Natural killer cell (primary cell): ENCODE measurements around the gene CD200. TPM values are rescaled to one million over a fixed set of nuclear protein-coding genes. Genes with fewer than 3 reads are reported as not detected.

Experiments used
- ATAC-seq, 3 donors: fragments of 150-1000 bp in 2 of 3; fragments of 200-7000 bp in 1 of 3; cut with Tn5 transposase; 1 replicate in 1 of 3; 2 replicates in 2 of 3; pipeline ENCODE4 v1.10.0; 2021; ENCODE audit warnings: mild to moderate bottlenecking in 2 of 3, moderate library complexity in 2 of 3
- DNase-seq, 2 donors: peaks; one replicate each; pipeline versions ENCODE4 v3.0.0 to v3.0.0-alpha.2; 2013 to 2021; ENCODE audit warnings: mixed read lengths in 1 of 2
- H3K27ac ChIP-seq: one replicate; pipeline ENCODE4 v1.5.1; 2013; ENCODE audit warnings: mild to moderate bottlenecking, low read length
- H3K27me3 ChIP-seq: one replicate; pipeline ENCODE4 v1.6.1; 2013; ENCODE audit warnings: low read length; ENCODE audit not compliant: control insufficient read depth, insufficient read depth
- H3K36me3 ChIP-seq: one replicate; pipeline ENCODE4 v1.6.1; 2013; ENCODE audit warnings: low read length; ENCODE audit not compliant: control insufficient read depth, insufficient read depth
- H3K4me1 ChIP-seq: one replicate; pipeline ENCODE4 v1.6.1; 2013; ENCODE audit warnings: low read length; ENCODE audit not compliant: control insufficient read depth, insufficient read depth
- H3K4me3 ChIP-seq: one replicate; pipeline ENCODE4 v1.5.1; 2013; ENCODE audit warnings: low read length
- H3K9me3 ChIP-seq: one replicate; pipeline ENCODE4 v1.6.1; 2013; ENCODE audit warnings: low read length; ENCODE audit not compliant: control insufficient read depth, insufficient read depth
- H3K27ac Mint-ChIP-seq, 2 donors: one replicate each; pipeline ENCODE4 v1.8.0; 2022; ENCODE audit warnings: mild to moderate bottlenecking in 2 of 2, mixed read lengths in 2 of 2, moderate library complexity in 1 of 2
- H3K27me3 Mint-ChIP-seq, 2 donors: one replicate each; pipeline ENCODE4 v1.8.0; 2022; ENCODE audit warnings: low read depth in 2 of 2, mixed read lengths in 2 of 2
- H3K36me3 Mint-ChIP-seq: one replicate; pipeline ENCODE4 v1.8.0; 2022; ENCODE audit warnings: mixed read lengths
- H3K4me1 Mint-ChIP-seq, 2 donors: one replicate each; pipeline ENCODE4 v1.8.0; 2022; ENCODE audit warnings: mixed read lengths in 2 of 2
- H3K4me3 Mint-ChIP-seq: one replicate; pipeline ENCODE4 v1.8.0; 2022; ENCODE audit warnings: mild to moderate bottlenecking, moderate library complexity, mixed read lengths
- H3K9me3 Mint-ChIP-seq, 2 donors: one replicate each; pipeline ENCODE4 v1.8.0; 2022; ENCODE audit warnings: mixed read lengths in 2 of 2
- WGBS: methylation state at CpG from one replicate; pipeline ENCODE4 v1.1.7; 2013; ENCODE audit warnings: missing lambda C conversion rate; ENCODE audit not compliant: insufficient coverage; 5-methylcytosine and 5-hydroxymethylcytosine counted together
- intact Hi-C: fragments of 100-400 bp; cut with micrococcal nuclease; formaldehyde crosslinking; loops from one replicate; pipeline ENCODE4 v1.14.2; 2022
- total RNA-seq, 4 donors: library from RNA; stranded (reverse); fragments of 120-200 nt in 1 of 4; gene quantifications; one replicate each; pipeline versions ENCODE4 v1.2.3 to v1.2.4, GENCODE V29; 2013 to 2022
- TF ChIP-seq, protein P1 (sequence below): fragments of 200-600 bp; IDR thresholded peaks from one replicate; pipeline ENCODE4 v1.8.0; 2022; ENCODE audit warnings: antibody characterized with exemption

CD200 gene
- total RNA-seq, 3 donors from 2014 or later (not counting 1 experiment from before 2014, with no cell fraction given) = 0.35 TPM; not detected in 2

DNA sequence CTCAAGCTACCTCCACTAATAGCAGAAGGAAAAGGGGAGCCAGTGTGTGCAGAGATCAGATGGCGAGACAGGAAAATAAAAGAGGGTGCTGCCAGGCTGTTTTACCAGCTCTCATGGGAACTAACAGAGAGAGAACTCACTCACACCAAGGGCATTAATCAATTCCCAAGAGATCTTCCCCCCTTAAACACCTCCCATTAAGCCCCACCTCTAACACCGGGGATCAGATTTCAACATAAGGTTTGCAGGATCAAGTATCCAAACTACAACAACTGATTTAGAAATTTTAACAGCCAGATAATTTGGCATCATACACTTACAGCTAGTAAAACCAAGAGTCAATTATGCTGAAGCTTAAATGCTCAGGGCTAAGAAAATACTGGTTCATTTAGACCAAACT lies 18.9 kb downstream of the CD200 start:
- no peaks in the 10 kb centered on the region for H3K36me3 ChIP-seq
- H3K27ac ChIP-seq = no peak overlapping the region
- TF ChIP-seq, protein P1, sequence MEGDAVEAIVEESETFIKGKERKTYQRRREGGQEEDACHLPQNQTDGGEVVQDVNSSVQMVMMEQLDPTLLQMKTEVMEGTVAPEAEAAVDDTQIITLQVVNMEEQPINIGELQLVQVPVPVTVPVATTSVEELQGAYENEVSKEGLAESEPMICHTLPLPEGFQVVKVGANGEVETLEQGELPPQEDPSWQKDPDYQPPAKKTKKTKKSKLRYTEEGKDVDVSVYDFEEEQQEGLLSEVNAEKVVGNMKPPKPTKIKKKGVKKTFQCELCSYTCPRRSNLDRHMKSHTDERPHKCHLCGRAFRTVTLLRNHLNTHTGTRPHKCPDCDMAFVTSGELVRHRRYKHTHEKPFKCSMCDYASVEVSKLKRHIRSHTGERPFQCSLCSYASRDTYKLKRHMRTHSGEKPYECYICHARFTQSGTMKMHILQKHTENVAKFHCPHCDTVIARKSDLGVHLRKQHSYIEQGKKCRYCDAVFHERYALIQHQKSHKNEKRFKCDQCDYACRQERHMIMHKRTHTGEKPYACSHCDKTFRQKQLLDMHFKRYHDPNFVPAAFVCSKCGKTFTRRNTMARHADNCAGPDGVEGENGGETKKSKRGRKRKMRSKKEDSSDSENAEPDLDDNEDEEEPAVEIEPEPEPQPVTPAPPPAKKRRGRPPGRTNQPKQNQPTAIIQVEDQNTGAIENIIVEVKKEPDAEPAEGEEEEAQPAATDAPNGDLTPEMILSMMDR = no peak
- Mint-ChIP-seq H3K4me3 (no peak overlapping the region), H3K9me3 (no peaks in the 10 kb centered on the region), H3K27ac (no peak overlapping the region), H3K4me1 (no peaks in the 10 kb centered on the region), H3K36me3 (no peaks in the 10 kb centered on the region), H3K27me3 (no peaks in the 10 kb centered on the region)
- WGBS = 84% methylated on average over 2 of the region's 2 CpGs
- intact Hi-C loops = no loop called here
- no peak overlapping the region for H3K4me3 ChIP-seq
- ATAC-seq (no peak), DNase-seq (no peak)
- H3K4me1 ChIP-seq = no peaks in the 10 kb centered on the region
- H3K27me3 ChIP-seq = no peaks in the 10 kb centered on the region
- no peaks in the 10 kb centered on the region for H3K9me3 ChIP-seq

DNA sequence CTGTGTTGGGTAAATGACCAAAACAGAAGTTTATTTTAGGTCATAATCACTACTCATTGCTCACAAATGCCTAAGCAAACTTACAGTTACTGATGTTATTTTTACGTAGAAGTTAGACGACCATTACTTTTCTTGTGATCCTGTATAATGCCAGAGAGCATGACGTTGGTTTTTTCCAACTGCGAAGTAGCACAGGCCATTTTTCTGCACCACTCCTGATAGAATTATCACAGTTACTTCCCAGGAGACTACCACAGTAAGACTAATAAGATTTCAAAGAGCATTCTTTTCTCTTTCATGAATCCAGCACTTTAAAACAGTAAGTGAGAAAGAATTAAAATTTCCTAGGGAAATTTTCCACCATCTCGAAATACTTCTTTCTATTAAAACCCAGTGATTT lies 19.8 kb downstream of the CD200 start:
- Histone ChIP-seq H3K4me1 (no peaks in the 10 kb centered on the region), H3K27ac (no peak overlapping the region), H3K4me3 (no peak overlapping the region), H3K9me3 (no peaks in the 10 kb centered on the region), H3K36me3 (no peaks in the 10 kb centered on the region), H3K27me3 (no peaks in the 10 kb centered on the region)
- H3K9me3 Mint-ChIP-seq = no peaks in the 10 kb centered on the region
- no peak overlapping the region for H3K4me3 Mint-ChIP-seq
- no peaks in the 10 kb centered on the region for H3K36me3 Mint-ChIP-seq
- H3K27ac Mint-ChIP-seq = no peak overlapping the region
- no peak for DNase-seq
- WGBS = 95% methylated on average over 4 of the region's 5 CpGs
- H3K27me3 Mint-ChIP-seq = no peaks in the 10 kb centered on the region
- intact Hi-C loops = no loop called here
- TF ChIP-seq, protein P1 = no peak
- no peaks in the 10 kb centered on the region for H3K4me1 Mint-ChIP-seq
- ATAC-seq = no peak

DNA sequence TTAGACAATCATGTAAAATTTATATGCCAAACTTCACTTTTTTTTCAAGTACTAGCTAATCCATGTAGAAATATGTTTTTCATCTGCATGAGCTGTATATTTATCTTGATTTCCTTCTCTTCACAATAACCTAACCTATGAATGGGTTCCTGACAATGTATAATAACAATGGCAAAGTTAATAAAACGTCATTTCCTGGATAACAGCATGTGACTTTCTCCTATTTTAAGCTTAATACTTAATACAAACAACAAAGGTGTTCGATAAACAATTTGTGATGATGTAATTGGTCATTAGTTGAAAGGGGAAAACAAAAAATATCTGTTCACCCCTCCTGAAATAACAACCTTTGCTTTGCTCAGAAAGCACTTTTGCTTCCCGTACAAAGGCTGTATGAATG lies 20.4 kb downstream of the CD200 start:
- intact Hi-C loops = no loop called here
- ATAC-seq = no peak
- no peaks in the 10 kb centered on the region for H3K9me3 Mint-ChIP-seq
- no peak overlapping the region for H3K4me3 Mint-ChIP-seq
- H3K27ac Mint-ChIP-seq = no peak overlapping the region
- Histone ChIP-seq H3K4me1 (no peaks in the 10 kb centered on the region), H3K27ac (no peak overlapping the region), H3K36me3 (no peaks in the 10 kb centered on the region), H3K9me3 (no peaks in the 10 kb centered on the region), H3K4me3 (no peak overlapping the region), H3K27me3 (no peaks in the 10 kb centered on the region)
- no peak for DNase-seq
- WGBS = 100% methylated on average over 1 of the region's 3 CpGs
- no peaks in the 10 kb centered on the region for H3K27me3 Mint-ChIP-seq
- TF ChIP-seq, protein P1 = no peak
- no peaks in the 10 kb centered on the region for H3K36me3 Mint-ChIP-seq
- peaks cover 3 to 5% of the 10 kb centered on the region in 2 donors for H3K4me1 Mint-ChIP-seq

DNA sequence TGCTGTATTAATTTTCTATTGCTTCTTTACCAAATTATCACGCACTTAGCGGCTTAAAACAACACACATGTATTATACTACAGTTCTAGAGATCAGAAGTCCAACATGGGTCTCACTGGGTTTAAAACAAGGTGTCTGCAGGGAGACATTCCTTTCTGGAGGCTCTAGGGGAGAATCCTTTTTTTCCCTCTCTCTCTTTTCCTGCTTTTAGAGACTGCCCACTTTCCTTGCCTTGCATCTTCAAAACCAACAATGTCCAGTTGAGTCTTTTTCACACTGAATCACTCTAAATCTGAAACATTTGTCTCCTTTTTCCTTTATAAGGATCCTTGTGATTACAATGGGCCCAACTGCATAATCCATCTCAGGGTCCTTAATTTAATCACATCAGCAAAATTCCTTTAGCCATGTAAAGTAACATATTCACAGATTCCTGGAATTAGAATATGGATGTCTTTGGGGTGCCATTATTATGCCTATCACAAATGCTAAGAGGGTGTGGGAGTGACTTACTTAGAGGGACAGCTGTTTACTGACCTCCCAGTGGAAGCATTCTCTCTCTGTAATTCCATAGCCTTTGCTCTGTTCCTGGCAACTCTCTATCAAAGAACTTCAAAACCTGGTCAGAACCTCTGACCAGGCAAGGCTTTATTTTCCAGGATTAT lies 21.8 kb downstream of the CD200 start:
- Histone ChIP-seq H3K4me1 (no peaks in the 10 kb centered on the region), H3K9me3 (no peaks in the 10 kb centered on the region), H3K27ac (no peak overlapping the region), H3K4me3 (no peak overlapping the region), H3K27me3 (no peaks in the 10 kb centered on the region), H3K36me3 (no peaks in the 10 kb centered on the region)
- Mint-ChIP-seq H3K4me3 (no peak overlapping the region), H3K36me3 (no peaks in the 10 kb centered on the region), H3K27ac (no peak overlapping the region), H3K9me3 (no peaks in the 10 kb centered on the region), H3K27me3 (no peaks in the 10 kb centered on the region), H3K4me1 (peaks cover 8 to 9% of the 10 kb centered on the region in 2 donors)
- DNase-seq (no peak), ATAC-seq (no peak)
- TF ChIP-seq, protein P1 = no peak
- 92% methylated on average over 2 of the region's 2 CpGs for WGBS
- intact Hi-C loops = no loop called here
